ENCODE measurements around the gene IQSEC1. TPM values are rescaled to one million over a fixed set of nuclear protein-coding genes. Genes with fewer than 3 reads are reported as not detected.
"Not testable (repeated sequence)": the region's sequence is repeated elsewhere in the genome, so short reads cannot be mapped to it uniquely, and the experiment has no call there.

IQSEC1 gene
- total RNA-seq, 4 donors from 2014 or later, result 33.6 to 72.0 (median 55.9) TPM

DNA sequence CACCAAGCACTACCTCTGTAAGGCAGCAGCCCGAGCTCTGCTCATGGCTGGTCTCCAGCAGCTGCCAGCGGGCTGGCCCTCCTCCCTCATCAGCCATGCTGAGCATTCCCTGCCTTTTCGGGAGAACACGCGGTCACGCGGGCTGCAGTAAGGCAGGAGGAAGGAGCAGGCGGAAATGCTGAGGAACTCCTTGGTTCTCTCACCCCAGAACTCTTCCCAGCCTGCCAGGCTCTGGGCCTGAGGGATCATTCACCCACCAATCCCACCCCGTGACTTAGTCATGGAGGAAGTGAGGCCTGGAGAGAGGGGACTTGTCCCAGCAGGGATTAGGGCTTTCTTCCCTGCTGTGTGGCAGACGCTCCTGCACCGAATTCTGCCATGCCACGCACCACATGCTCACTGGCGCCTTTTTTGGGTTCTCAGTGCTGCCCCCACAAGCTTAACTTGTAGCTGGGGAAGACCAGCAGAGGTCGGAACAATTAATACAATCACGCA lies 189.0 kb downstream of the IQSEC1 start:
- DNase-seq (ENCODE audit: low spot score) (no peak), ATAC-seq (ENCODE audit: low FRiP score) (no peak)
- no peak for TF ChIP-seq CTCF (IDR thresholded peaks at IDR 0.05)

GRCh38 chr3:12882336-12883310 lies 190.6 kb downstream of the IQSEC1 start:
- ATAC-seq (ENCODE audit: low FRiP score) (no peak), DNase-seq (ENCODE audit: low spot score) (no peak)
- no peak for TF ChIP-seq CTCF (IDR thresholded peaks at IDR 0.05)

GRCh38 chr3:12881858-12882257 lies 191.4 kb downstream of the IQSEC1 start:
- ATAC-seq (ENCODE audit: low FRiP score); DNase-seq (ENCODE audit: low spot score): not testable (repeated sequence)

DNA sequence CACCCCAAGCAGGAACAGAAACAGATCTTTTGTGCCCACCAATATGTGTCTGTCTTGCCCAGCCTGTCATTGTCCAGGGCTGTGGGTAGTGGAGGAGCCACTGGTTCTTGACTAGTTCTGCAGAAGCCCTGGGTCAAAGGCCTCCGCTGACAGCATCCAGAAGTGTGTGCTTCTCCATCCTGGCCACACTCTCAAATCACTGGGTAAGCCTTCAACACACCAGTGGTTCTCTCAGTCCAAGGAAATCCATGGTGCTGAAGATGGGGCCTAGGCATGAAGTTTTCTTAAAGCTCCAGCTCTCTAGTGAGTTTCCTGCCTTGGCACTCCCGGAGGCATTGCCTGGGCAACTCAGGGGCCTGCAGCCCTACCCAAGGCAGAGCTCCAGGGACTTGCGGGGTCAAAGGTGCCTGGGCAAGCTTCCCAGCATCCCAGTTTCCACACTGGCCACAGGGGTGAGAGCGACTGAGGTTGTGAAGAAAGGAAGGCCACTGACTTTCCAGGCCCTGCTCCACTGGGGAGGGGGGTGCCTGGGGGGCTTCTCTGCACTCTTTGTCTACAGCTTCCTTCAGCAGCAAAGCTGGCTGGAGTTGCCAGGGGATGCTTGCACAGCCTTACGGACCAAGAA lies 193.9 kb downstream of the IQSEC1 start:
- ATAC-seq (ENCODE audit: low FRiP score), result no peak
- no peak for DNase-seq (ENCODE audit: low spot score)
- no peak for TF ChIP-seq CTCF (IDR thresholded peaks at IDR 0.05)

DNA sequence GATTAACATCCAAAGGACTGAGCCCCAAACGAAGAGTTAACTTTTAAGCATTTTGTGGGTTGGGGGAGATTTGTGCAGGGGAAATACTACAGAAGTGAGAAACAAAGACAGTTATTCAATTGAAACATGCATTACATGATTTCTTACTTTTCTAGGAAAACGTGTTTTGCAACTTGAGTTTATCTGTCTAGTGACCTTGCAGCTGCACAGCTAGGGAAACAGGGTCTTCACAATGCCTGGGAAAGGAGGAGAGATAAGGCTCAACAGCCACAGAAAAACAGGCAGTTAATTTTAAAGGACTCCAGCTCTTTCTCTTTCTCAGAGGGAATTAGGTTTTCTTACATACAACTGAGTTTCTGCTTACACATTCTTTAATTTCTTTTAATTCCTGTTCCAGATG lies 194.5 kb downstream of the IQSEC1 start:
- not testable (repeated sequence) for ATAC-seq (ENCODE audit: low FRiP score); DNase-seq (ENCODE audit: low spot score)

DNA sequence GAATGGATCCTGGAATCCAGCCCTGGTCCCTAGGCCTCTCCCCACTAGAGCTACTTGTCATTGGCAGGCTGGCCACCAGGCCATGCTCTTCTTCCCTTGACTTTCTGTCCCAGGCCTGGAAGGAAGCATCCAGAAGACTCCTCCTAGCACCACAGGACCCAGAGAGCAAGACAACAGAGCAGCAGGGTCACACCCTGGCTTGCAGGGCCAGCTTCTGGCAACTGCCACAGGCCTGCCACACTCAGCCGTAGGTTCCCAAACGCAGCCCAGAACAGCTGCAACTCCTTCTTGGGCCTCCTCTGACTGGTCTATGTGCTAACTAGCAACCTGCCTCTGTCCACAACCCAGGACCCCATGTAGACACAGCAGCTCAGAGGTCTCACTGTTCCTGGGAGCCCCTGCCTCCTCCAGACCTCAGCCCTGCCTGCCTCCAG lies 195.1 kb downstream of the IQSEC1 start:
- TF ChIP-seq CTCF (IDR thresholded peaks at IDR 0.05), result no peak
- ATAC-seq (ENCODE audit: low FRiP score), result no peak
- DNase-seq (ENCODE audit: low spot score), result no peak

GRCh38 chr3:12877040-12877439 lies 196.2 kb downstream of the IQSEC1 start:
- ATAC-seq (ENCODE audit: low FRiP score) (no peak), DNase-seq (ENCODE audit: low spot score) (no peak)
- TF ChIP-seq CTCF (IDR thresholded peaks at IDR 0.05), result no peak

Data from omental fat pad (tissue), 4 donors.